ENCODE measurements around the gene TP53AIP1. TPM values are rescaled to one million over a fixed set of nuclear protein-coding genes. Genes with fewer than 3 reads are reported as not detected.

The TP53AIP1 gene
- total and polyA plus RNA-seq, 2 experiments from 2014 or later = 0.17 to 0.23 TPM

DNA sequence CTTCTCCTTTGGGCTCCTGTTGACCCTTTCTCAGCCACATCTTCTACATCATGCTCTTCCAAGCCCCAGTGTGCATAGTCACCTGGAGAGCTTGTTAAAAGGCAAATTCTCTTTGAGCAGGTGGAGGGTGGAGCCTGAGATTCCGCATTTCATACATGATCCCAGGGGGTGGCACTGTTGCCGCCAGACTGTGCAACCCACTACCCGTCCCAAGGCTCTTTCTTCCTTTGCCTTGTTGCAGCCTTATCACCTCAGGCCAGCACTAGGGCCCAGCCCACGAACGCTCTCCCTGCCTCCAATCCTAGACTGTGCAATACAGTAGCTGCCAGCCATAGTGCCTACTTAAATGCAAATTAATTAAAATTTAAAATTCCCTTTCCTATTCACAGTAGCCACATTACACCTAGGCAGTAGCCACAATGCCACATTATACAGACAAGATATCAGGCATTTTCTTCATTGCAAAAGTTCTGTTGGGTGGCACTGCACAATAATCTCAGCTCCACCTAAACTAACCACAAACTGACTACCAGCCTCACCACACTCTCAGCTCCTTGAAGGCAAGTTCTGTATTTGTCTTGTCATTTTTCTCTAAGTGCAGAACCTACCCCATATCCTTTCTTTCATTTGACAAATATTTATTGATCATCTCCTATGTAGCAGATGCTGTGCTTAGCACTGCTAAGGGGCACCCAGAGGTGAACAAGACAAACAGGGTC is 56.1 kb downstream of the TP53AIP1 start:
- H3K27ac ChIP-seq = no peak overlapping the region
- DNase-seq (ENCODE audit: low spot score) = peak; percentile 38
- H3K9me3 ChIP-seq (ENCODE audit: low read depth) = no peaks in the 10 kb centered on the region
- H3K27me3 ChIP-seq = peaks cover 52% of the 10 kb centered on the region
- peaks cover 11% of the 10 kb centered on the region for H3K4me1 ChIP-seq (ENCODE audit: insufficient read depth)
- WGBS (ENCODE audit: low lambda C conversion rate, missing lambda C conversion rate) = 25% methylated on average over 5 of the region's 5 CpGs
- no peaks in the 10 kb centered on the region for H3K9me2 ChIP-seq (replicated peaks; ENCODE audit: insufficient read depth)
- no peaks in the 10 kb centered on the region for H3K36me3 ChIP-seq (replicated peaks; ENCODE audit: insufficient read depth, low read depth)
- H2AFZ ChIP-seq = no peak overlapping the region
- no peaks in the 10 kb centered on the region for H3K79me2 ChIP-seq
- no peak overlapping the region for H3K4me3 ChIP-seq
- no peak overlapping the region for H3K4me2 ChIP-seq
- TF ChIP-seq, protein P1, sequence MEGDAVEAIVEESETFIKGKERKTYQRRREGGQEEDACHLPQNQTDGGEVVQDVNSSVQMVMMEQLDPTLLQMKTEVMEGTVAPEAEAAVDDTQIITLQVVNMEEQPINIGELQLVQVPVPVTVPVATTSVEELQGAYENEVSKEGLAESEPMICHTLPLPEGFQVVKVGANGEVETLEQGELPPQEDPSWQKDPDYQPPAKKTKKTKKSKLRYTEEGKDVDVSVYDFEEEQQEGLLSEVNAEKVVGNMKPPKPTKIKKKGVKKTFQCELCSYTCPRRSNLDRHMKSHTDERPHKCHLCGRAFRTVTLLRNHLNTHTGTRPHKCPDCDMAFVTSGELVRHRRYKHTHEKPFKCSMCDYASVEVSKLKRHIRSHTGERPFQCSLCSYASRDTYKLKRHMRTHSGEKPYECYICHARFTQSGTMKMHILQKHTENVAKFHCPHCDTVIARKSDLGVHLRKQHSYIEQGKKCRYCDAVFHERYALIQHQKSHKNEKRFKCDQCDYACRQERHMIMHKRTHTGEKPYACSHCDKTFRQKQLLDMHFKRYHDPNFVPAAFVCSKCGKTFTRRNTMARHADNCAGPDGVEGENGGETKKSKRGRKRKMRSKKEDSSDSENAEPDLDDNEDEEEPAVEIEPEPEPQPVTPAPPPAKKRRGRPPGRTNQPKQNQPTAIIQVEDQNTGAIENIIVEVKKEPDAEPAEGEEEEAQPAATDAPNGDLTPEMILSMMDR (IDR thresholded peaks at IDR 0.05; ENCODE audit: poor library complexity) = peak; percentile 30
- TF ChIP-seq EZH2 (IDR thresholded peaks at IDR 0.05; ENCODE audit: borderline replicate concordance) = no peak
- H4K20me1 ChIP-seq (ENCODE audit: insufficient read depth, poor library complexity, severe bottlenecking) = no peaks in the 10 kb centered on the region

Other genes with a start within 250 kb of the TP53AIP1 start
- gene FLI1, start 248.8 kb downstream of the TP53AIP1 start, total RNA-seq = 3.7 and 8.5 TPM in 2 replicates
- gene FLI1, start 248.8 kb downstream of the TP53AIP1 start, polyA plus RNA-seq = 1.4 and 2.4 TPM in 2 replicates
- gene KCNJ1, start 75.6 kb downstream of the TP53AIP1 start, total RNA-seq = not detected in 2 replicates
- gene KCNJ1, start 75.6 kb downstream of the TP53AIP1 start, polyA plus RNA-seq = not detected in 2 replicates
- 0.64 and 1.00 TPM in 2 replicates for gene KCNJ5, start 51.5 kb downstream of the TP53AIP1 start, total RNA-seq
- 0.52 and 1.2 TPM in 2 replicates for gene KCNJ5, start 51.5 kb downstream of the TP53AIP1 start, polyA plus RNA-seq
- 14.5 and 17.3 TPM in 2 replicates for gene ARHGAP32, start 249.5 kb upstream of the TP53AIP1 start, total RNA-seq
- 9.9 and 10.0 TPM in 2 replicates for gene ARHGAP32, start 249.5 kb upstream of the TP53AIP1 start, polyA plus RNA-seq

All from hepatocyte (in vitro differentiated cells).